Fibroblast of lung (primary cell): ENCODE data around the gene KCTD16. TPM values are rescaled to one million over a fixed set of nuclear protein-coding genes. Genes with fewer than 3 reads are reported as not detected.

Source experiments
- DNase-seq, 2 donors: peaks; one replicate each; pipeline versions ENCODE4 v3.0.0 to v3.0.0-alpha.2; 2010; ENCODE audit warnings: low read depth in 2 of 2
- H2AFZ ChIP-seq: 2 replicates; pipeline ENCODE4 v1.5.1; 2012; ENCODE audit warnings: low read length, control low read depth, inconsistent platforms
- H3K27ac ChIP-seq: 2 replicates; pipeline ENCODE4 v1.5.1; 2011; ENCODE audit warnings: low read length, control low read depth; ENCODE audit not compliant: insufficient read depth
- H3K27me3 ChIP-seq: 2 replicates; pipeline ENCODE4 v1.5.1; 2011; ENCODE audit warnings: mild to moderate bottlenecking, low read length; ENCODE audit not compliant: control insufficient read depth, insufficient read depth
- H3K36me3 ChIP-seq: 2 replicates; pipeline ENCODE4 v1.5.1; 2011; ENCODE audit warnings: low read length; ENCODE audit not compliant: control insufficient read depth, insufficient read depth
- H3K4me1 ChIP-seq: 2 replicates; pipeline ENCODE4 v1.5.1; 2011; ENCODE audit warnings: low read length; ENCODE audit not compliant: control insufficient read depth, insufficient read depth; ENCODE audit errors: extremely low read depth
- H3K4me2 ChIP-seq: 2 replicates; pipeline ENCODE4 v1.5.1; 2011; ENCODE audit warnings: low read length, control low read depth; ENCODE audit not compliant: insufficient read depth; ENCODE audit errors: extremely low read depth
- H3K4me3 ChIP-seq, 4 experiments: fragments of 200-600 bp in 1 of 4; sonication (generic) in 1 of 4; replicated peaks in 1 of 4; 2 replicates each; pipeline ENCODE4 v1.5.1; 2011 to 2016; ENCODE audit warnings: low read length in 4 of 4, low read depth in 3 of 4, mild to moderate bottlenecking in 3 of 4, control low read depth in 2 of 4, inconsistent platforms in 1 of 4, mixed read lengths in 1 of 4; ENCODE audit not compliant: insufficient read depth in 1 of 4; ENCODE audit errors: control extremely low read depth in 1 of 4
- H3K79me2 ChIP-seq: 2 replicates; pipeline ENCODE4 v1.5.1; 2012; ENCODE audit warnings: mild to moderate bottlenecking, low read length, inconsistent platforms; ENCODE audit not compliant: control insufficient read depth, insufficient read depth
- H3K9ac ChIP-seq: 2 replicates; pipeline ENCODE4 v1.5.1; 2011; ENCODE audit warnings: mild to moderate bottlenecking, low read length, control low read depth; ENCODE audit not compliant: insufficient read depth
- H3K9me3 ChIP-seq: 2 replicates; pipeline ENCODE4 v1.5.1; 2012; ENCODE audit warnings: low read depth, low read length; ENCODE audit not compliant: control insufficient read depth, insufficient read depth
- H4K20me1 ChIP-seq: 2 replicates; pipeline ENCODE4 v1.5.1; 2011; ENCODE audit warnings: low read length; ENCODE audit not compliant: control insufficient read depth, insufficient read depth; ENCODE audit errors: extremely low read depth
- EZH2 ChIP-seq: IDR thresholded peaks from 2 replicates; pipeline ENCODE4 v1.5.1; 2012; ENCODE audit warnings: low read length, control low read depth, mild to moderate bottlenecking; ENCODE audit errors: missing control alignments
- polyA plus RNA-seq, 2 donors: library from polyadenylated mRNA; depleted of rRNA in 1 of 2; stranded (reverse) in 1 of 2; unstranded in 1 of 2; fragments of >200 nt; gene quantifications; 2 replicates each; pipeline ENCODE4 v1.2.1, GENCODE V29; 2011 to 2012; ENCODE audit warnings: missing spikeins in 1 of 2
- total RNA-seq: library from RNA; depleted of rRNA; stranded (reverse); fragments of >200 nt; gene quantifications from 2 replicates; pipeline ENCODE4 v1.2.1, GENCODE V29; 2014
- TF ChIP-seq, protein P1 (sequence below), 2 donors: IDR thresholded peaks in 1 of 2; conservative IDR thresholded peaks in 1 of 2; 1 replicate in 1 of 2; 2 replicates in 1 of 2; pipeline ENCODE4 v1.5.1; 2011 to 2012; ENCODE audit warnings: low read length in 2 of 2, control low read depth in 1 of 2, inconsistent platforms in 1 of 2, low read depth in 1 of 2, mild to moderate bottlenecking in 1 of 2

KCTD16 gene
- total and polyA plus RNA-seq, 2 donors (not counting 1 experiment from before 2014, with no cell fraction given) = 0.32 to 1.2 TPM

GRCh38 chr5:144374637-144375036 lies 204.0 kb downstream of the KCTD16 start:
- Histone ChIP-seq H3K4me1 (no peaks in the 10 kb centered on the region), H3K36me3 (no peaks in the 10 kb centered on the region), H4K20me1 (no peaks in the 10 kb centered on the region), H3K27me3 (no peaks in the 10 kb centered on the region), H3K9ac (no peak overlapping the region), H3K79me2 (no peaks in the 10 kb centered on the region), H3K4me3 (no peak overlapping the region), H3K4me2 (no peak overlapping the region), H3K27ac (no peak overlapping the region), H3K9me3 (no peaks in the 10 kb centered on the region), H2AFZ (no peak overlapping the region)
- TF ChIP-seq EZH2 = no peak
- TF ChIP-seq, protein P1, sequence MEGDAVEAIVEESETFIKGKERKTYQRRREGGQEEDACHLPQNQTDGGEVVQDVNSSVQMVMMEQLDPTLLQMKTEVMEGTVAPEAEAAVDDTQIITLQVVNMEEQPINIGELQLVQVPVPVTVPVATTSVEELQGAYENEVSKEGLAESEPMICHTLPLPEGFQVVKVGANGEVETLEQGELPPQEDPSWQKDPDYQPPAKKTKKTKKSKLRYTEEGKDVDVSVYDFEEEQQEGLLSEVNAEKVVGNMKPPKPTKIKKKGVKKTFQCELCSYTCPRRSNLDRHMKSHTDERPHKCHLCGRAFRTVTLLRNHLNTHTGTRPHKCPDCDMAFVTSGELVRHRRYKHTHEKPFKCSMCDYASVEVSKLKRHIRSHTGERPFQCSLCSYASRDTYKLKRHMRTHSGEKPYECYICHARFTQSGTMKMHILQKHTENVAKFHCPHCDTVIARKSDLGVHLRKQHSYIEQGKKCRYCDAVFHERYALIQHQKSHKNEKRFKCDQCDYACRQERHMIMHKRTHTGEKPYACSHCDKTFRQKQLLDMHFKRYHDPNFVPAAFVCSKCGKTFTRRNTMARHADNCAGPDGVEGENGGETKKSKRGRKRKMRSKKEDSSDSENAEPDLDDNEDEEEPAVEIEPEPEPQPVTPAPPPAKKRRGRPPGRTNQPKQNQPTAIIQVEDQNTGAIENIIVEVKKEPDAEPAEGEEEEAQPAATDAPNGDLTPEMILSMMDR (conservative IDR thresholded peaks at IDR 0.05 in 1 of 2, IDR thresholded peaks at IDR 0.05 in 1 of 2; ENCODE audit: low read depth in 1 of 2, low read length in 2 of 2) = no peak
- DNase-seq = no peak

GRCh38 chr5:144377207-144377606 lies 206.5 kb downstream of the KCTD16 start:
- H4K20me1 ChIP-seq = no peaks in the 10 kb centered on the region
- DNase-seq = no peak
- H3K27ac ChIP-seq = no peak overlapping the region
- H3K9me3 ChIP-seq = no peaks in the 10 kb centered on the region
- no peak overlapping the region for H3K4me2 ChIP-seq
- no peak overlapping the region for H3K4me3 ChIP-seq
- TF ChIP-seq, protein P1 (conservative IDR thresholded peaks at IDR 0.05 in 1 of 2, IDR thresholded peaks at IDR 0.05 in 1 of 2; ENCODE audit: low read depth in 1 of 2, low read length in 2 of 2) = no peak
- TF ChIP-seq EZH2 = no peak
- no peaks in the 10 kb centered on the region for H3K36me3 ChIP-seq
- H3K4me1 ChIP-seq = no peaks in the 10 kb centered on the region
- no peak overlapping the region for H2AFZ ChIP-seq
- H3K79me2 ChIP-seq = no peaks in the 10 kb centered on the region
- H3K9ac ChIP-seq = no peak overlapping the region
- H3K27me3 ChIP-seq = no peaks in the 10 kb centered on the region

GRCh38 chr5:144378681-144379080 lies 208.0 kb downstream of the KCTD16 start:
- TF ChIP-seq, protein P1 (conservative IDR thresholded peaks at IDR 0.05 in 1 of 2, IDR thresholded peaks at IDR 0.05 in 1 of 2; ENCODE audit: low read depth in 1 of 2, low read length in 2 of 2) = no peak
- no peak for TF ChIP-seq EZH2
- H2AFZ ChIP-seq = no peak overlapping the region
- H3K4me3 ChIP-seq = no peak overlapping the region
- no peak overlapping the region for H3K9ac ChIP-seq
- no peaks in the 10 kb centered on the region for H3K9me3 ChIP-seq
- no peak overlapping the region for H3K27ac ChIP-seq
- no peaks in the 10 kb centered on the region for H4K20me1 ChIP-seq
- no peak overlapping the region for H3K4me2 ChIP-seq
- DNase-seq = no peak
- H3K4me1 ChIP-seq = no peaks in the 10 kb centered on the region
- H3K79me2 ChIP-seq = no peaks in the 10 kb centered on the region
- H3K36me3 ChIP-seq = no peaks in the 10 kb centered on the region
- H3K27me3 ChIP-seq = no peaks in the 10 kb centered on the region
